A549 (cell line): ENCODE results near the gene ZYG11B. TPM values are rescaled to one million over a fixed set of nuclear protein-coding genes. Genes with fewer than 3 reads are reported as not detected.
"Not testable (repeated sequence)": the region's sequence is repeated elsewhere in the genome, so short reads cannot be mapped to it uniquely, and the experiment has no call there.

ENCODE experiments used
- ATAC-seq, 2 experiments: fragments of 200-7000 bp in 1 of 2; fragments of >200 bp in 1 of 2; cut with Nextera tagmentation in 1 of 2; cut with Tn5 transposase in 1 of 2; 3 replicates each; pipeline versions ENCODE4 v1.8.0 to v1.9.1; 2018 to 2020; ENCODE audit warnings: mild to moderate bottlenecking in 1 of 2, moderate library complexity in 1 of 2
- CTCF ChIA-PET: fragments of 300-600 bp; sonication (Branson Sonifier 250); formaldehyde crosslinking; extraction: SDS; loops from one replicate; lab custom pipeline; 2021; ENCODE audit warnings: antibody characterized with exemption, inconsistent platforms; lab: Yijun Ruan, JAX
- POLR2A ChIA-PET: fragments of 350-600 bp; formaldehyde crosslinking; extraction: SDS; loops from one replicate; lab custom pipeline; 2021; ENCODE audit warnings: antibody characterized with exemption, inconsistent platforms; lab: Yijun Ruan, JAX
- DNase-seq, 2 experiments: peaks; one replicate each; pipeline versions ENCODE4 v3.0.0 to v3.0.0-alpha.2; 2011 to 2016; ENCODE audit warnings: low read depth in 1 of 2, low spot score in 1 of 2
- FAIRE-seq: peaks from 2 replicates; lab custom pipeline; 2011; peaks lifted over from hg19 to GRCh38; lab: Jason Lieb, UNC
- H3K27ac ChIP-seq, 2 experiments: fragments of >200 bp; sonication (Bioruptor Twin); formaldehyde crosslinking; 3 replicates each; pipeline ENCODE4 v1.5.1; 2016 to 2017
- H3K4me1 ChIP-seq: fragments of >200 bp; sonication (Bioruptor Twin); formaldehyde crosslinking; 3 replicates; pipeline ENCODE4 v1.6.1; 2016
- H3K4me2 ChIP-seq: fragments of >200 bp; sonication (Bioruptor Twin); formaldehyde crosslinking; 3 replicates; pipeline ENCODE4 v1.6.1; 2016
- H3K4me3 ChIP-seq: fragments of >200 bp; sonication (Bioruptor Twin); formaldehyde crosslinking; 3 replicates; pipeline ENCODE4 v1.5.1; 2016
- H3K9me3 ChIP-seq: fragments of >200 bp; sonication (Bioruptor Twin); formaldehyde crosslinking; 3 replicates; pipeline ENCODE4 v1.6.1; 2016
- CHD2 ChIP-seq: fragments of 150-350 bp; IDR thresholded peaks from 2 replicates; pipeline ENCODE4 v1.6.1; 2014; ENCODE audit warnings: low read length; ENCODE audit not compliant: partially characterized antibody
- CHD4 ChIP-seq: fragments of 200-600 bp; sonication (generic); IDR thresholded peaks from 2 replicates; pipeline ENCODE4 v1.6.1; 2016; ENCODE audit warnings: antibody characterized with exemption, mild to moderate bottlenecking, borderline replicate concordance
- CTCF ChIP-seq: fragments of >200 bp; sonication (Bioruptor Twin); formaldehyde crosslinking; IDR thresholded peaks from 3 replicates; pipeline ENCODE4 v1.5.1; 2016
- ELK1 ChIP-seq: fragments of 150-350 bp; IDR thresholded peaks from 2 replicates; pipeline ENCODE4 v1.6.1; 2014; ENCODE audit warnings: low read depth, mild to moderate bottlenecking, low read length
- ESRRA ChIP-seq: fragments of 150-350 bp; IDR thresholded peaks from 2 replicates; pipeline ENCODE4 v1.6.1; 2014; ENCODE audit warnings: mild to moderate bottlenecking, low read length, borderline replicate concordance
- GATA3 ChIP-seq: IDR thresholded peaks from 2 replicates; pipeline ENCODE4 v1.6.1; 2012; ENCODE audit warnings: borderline replicate concordance
- HDAC2 ChIP-seq: fragments of 200-600 bp; sonication (generic); IDR thresholded peaks from 2 replicates; pipeline ENCODE4 v1.6.1; 2016
- HEYL ChIP-seq: fragments of 250-450 bp; sonication (Bioruptor Pico); IDR thresholded peaks from 2 replicates; pipeline ENCODE4 v1.8.0; 2021; ENCODE audit warnings: mild to moderate bottlenecking, moderate library complexity
- HOXB5 ChIP-seq: fragments of 250-450 bp; sonication (Bioruptor Pico); IDR thresholded peaks from 2 replicates; pipeline ENCODE4 v1.5.0; 2020; ENCODE audit warnings: mild to moderate bottlenecking, moderate library complexity
- KDM1A ChIP-seq: fragments of 200-600 bp; sonication (generic); IDR thresholded peaks from 2 replicates; pipeline ENCODE4 v1.6.1; 2016; ENCODE audit warnings: low read depth, mild to moderate bottlenecking
- PBX3 ChIP-seq: IDR thresholded peaks from 2 replicates; pipeline ENCODE4 v1.6.1; 2012
- POLR2AphosphoS2 ChIP-seq: conservative IDR thresholded peaks from 2 replicates; pipeline ENCODE4 v1.6.1; 2012; ENCODE audit warnings: low read length, improper control_type of control experiment, inconsistent platforms
- RAD21 ChIP-seq, 2 experiments: fragments of >200 bp in 1 of 2; sonication (Bioruptor Twin) in 1 of 2; formaldehyde crosslinking in 1 of 2; IDR thresholded peaks in 1 of 2; conservative IDR thresholded peaks in 1 of 2; 2 replicates in 1 of 2; 3 replicates in 1 of 2; pipeline ENCODE4 v1.6.1; 2012 to 2018; ENCODE audit warnings: inconsistent platforms in 1 of 2
- RCOR1 ChIP-seq: fragments of 150-350 bp; IDR thresholded peaks from 2 replicates; pipeline ENCODE4 v1.6.1; 2014; ENCODE audit warnings: antibody characterized with exemption, low read length, low read depth
- REST ChIP-seq: fragments of 200-600 bp; sonication (generic); IDR thresholded peaks from 2 replicates; pipeline ENCODE4 v1.6.1; 2016; ENCODE audit warnings: antibody characterized with exemption, mild to moderate bottlenecking, moderate library complexity
- RFX5 ChIP-seq: fragments of 450-650 bp; IDR thresholded peaks from 2 replicates; pipeline ENCODE4 v1.7.1; 2014; ENCODE audit warnings: antibody characterized with exemption, mild to moderate bottlenecking, moderate library complexity
- RNF2 ChIP-seq: fragments of 200-600 bp; sonication (generic); IDR thresholded peaks from 2 replicates; pipeline ENCODE4 v1.6.1; 2016; ENCODE audit warnings: low read depth, mild to moderate bottlenecking, antibody characterized with exemption, moderate library complexity, borderline replicate concordance
- SMC3 ChIP-seq: fragments of >200 bp; sonication (Bioruptor Twin); formaldehyde crosslinking; IDR thresholded peaks from 3 replicates; pipeline ENCODE4 v1.6.1; 2018; ENCODE audit warnings: inconsistent platforms
- TFCP2L1 ChIP-seq: fragments of 250-450 bp; sonication (Bioruptor Pico); IDR thresholded peaks from 2 replicates; pipeline ENCODE4 v1.5.0; 2021; ENCODE audit warnings: mild to moderate bottlenecking
- USF2 ChIP-seq: fragments of 450-650 bp; IDR thresholded peaks from 2 replicates; pipeline ENCODE4 v1.6.1; 2014; ENCODE audit warnings: antibody characterized with exemption
- ZSCAN20 ChIP-seq: fragments of 250-450 bp; sonication (Bioruptor Pico); IDR thresholded peaks from 2 replicates; pipeline ENCODE4 v1.8.0; 2022; ENCODE audit warnings: mild to moderate bottlenecking, moderate library complexity
- WGBS: methylation state at CpG from one replicate; pipeline ENCODE4 v1.1.6; 2017; ENCODE audit errors: missing lambda C conversion rate; 5-methylcytosine and 5-hydroxymethylcytosine counted together
- polyA plus RNA-seq, 4 experiments: library from polyadenylated mRNA; depleted of rRNA in 3 of 4; stranded (reverse); fragments of >200 nt; fragmentation: RNase III in 1 of 4; extraction: RNeasy Plus Mini Kit Qiagen cat#74134 plus additional on column Dnase treatment in 1 of 4; gene quantifications; 2 replicates in 3 of 4; 3 replicates in 1 of 4; pipeline ENCODE4 v1.2.3, GENCODE V29; 2011 to 2017

The ZYG11B gene
- polyA plus RNA-seq, 2 of the 4 experiments (the other 2 are of a cell fraction) = 5.8 to 14.1 TPM

GRCh38 chr1:52748119-52748518 lies 21.9 kb downstream of the ZYG11B start:
- FAIRE-seq (no peak), ATAC-seq (no peak), DNase-seq (peak in 1 of 2 experiments; percentile 10)
- TF ChIP-seq HEYL (CRISPR knock-in tag) (no peak), KDM1A (no peak), POLR2AphosphoS2 (no peak), REST (no peak), ELK1 (no peak), CHD2 (no peak), RNF2 (no peak), USF2 (no peak), CTCF (peak; percentile 42; the same call in 2 of the 3 replicates), RCOR1 (no peak), TFCP2L1 (CRISPR knock-in tag) (no peak), PBX3 (no peak), RAD21 (conservative IDR thresholded peaks at IDR 0.05 in 1 of 2, IDR thresholded peaks at IDR 0.05 in 1 of 2) (peak; percentile 45 to 55), CHD4 (no peak), ESRRA (no peak), GATA3 (no peak), ZSCAN20 (no peak), SMC3 (peak; percentile 49; the same call in 2 of the 3 replicates), HDAC2 (no peak), RFX5 (no peak), HOXB5 (CRISPR knock-in tag) (no peak)
- no peak overlapping the region for H3K4me3 ChIP-seq
- H3K9me3 ChIP-seq = no peaks in the 10 kb centered on the region
- no peak overlapping the region for H3K4me2 ChIP-seq
- H3K27ac ChIP-seq = no peak overlapping the region
- CTCF ChIA-PET = interaction anchor here (0.7 to 1.4 kb wide), 7 partner anchors 8 to 340 kb away, joined by 3 to 4 read pairs (median 4); no protein-coding TSS in a partner anchor
- POLR2A ChIA-PET = interaction anchor here (1.3 to 1.6 kb wide), 2 partner anchors 22 to 45 kb away, joined by 3 read pairs; partner anchors contain the start of gene ZYG11B
- H3K4me1 ChIP-seq = peaks cover 50% of the 10 kb centered on the region

GRCh38 chr1:52749496-52749895 lies 23.2 kb downstream of the ZYG11B start:
- H3K27ac ChIP-seq, FAIRE-seq, H3K4me2 ChIP-seq, POLR2A ChIA-PET, ATAC-seq, H3K9me3 ChIP-seq, CTCF ChIA-PET, H3K4me3 ChIP-seq, DNase-seq: not testable (repeated sequence)
- peaks cover 50% of the 10 kb centered on the region for H3K4me1 ChIP-seq
- WGBS = 96% methylated on average over 9 of the region's 9 CpGs

- CTCF ChIA-PET, H3K9me3 ChIP-seq, H3K4me2 ChIP-seq, ATAC-seq, H3K27ac ChIP-seq, H3K4me3 ChIP-seq, DNase-seq, POLR2A ChIA-PET, FAIRE-seq: not testable (repeated sequence)
- 88% methylated on average over 6 of the region's 6 CpGs for WGBS
- H3K4me1 ChIP-seq = peaks cover 46% of the 10 kb centered on the region
These were observed 23.9 kb downstream of the ZYG11B start for GRCh38 chr1:52750139-52750538.
